Measurements from ENCODE around the gene FAM78B.

GRCh38 chr1:166112425-166112824 lies 54.4 kb downstream of the FAM78B start:
- TF ChIP-seq ZBTB7A (IDR thresholded peaks at IDR 0.05; ENCODE audit: low read depth) (no peak), TAF1 (IDR thresholded peaks at IDR 0.05; ENCODE audit: low read depth) (no peak), RAD21 (IDR thresholded peaks at IDR 0.05; ENCODE audit: low read depth) (no peak), USF1 (IDR thresholded peaks at IDR 0.05) (no peak), EP300 (IDR thresholded peaks at IDR 0.05; ENCODE audit: borderline replicate concordance) (no peak), YY1 (IDR thresholded peaks at IDR 0.05; ENCODE audit: low read depth) (no peak)

All from Ishikawa (cell line).